ENCODE data around the gene SAMD5. TPM values are rescaled to one million over a fixed set of nuclear protein-coding genes. Genes with fewer than 3 reads are reported as not detected.

Gene SAMD5
- total RNA-seq, 1 experiment from 2014 or later = 0.04 TPM

GRCh38 chr6:147534116-147534860, 25.8 kb downstream of the SAMD5 start:
- no peak for TF ChIP-seq CTCF (conservative IDR thresholded peaks at IDR 0.05)
- H3K56ac ChIP-seq (ENCODE audit: insufficient read length, low read depth, low read length) = no peak overlapping the region

More at GRCh38 chr6:147534116-147534860, 25.8 kb downstream of the SAMD5 start:
- H2BK120ac ChIP-seq (ENCODE audit: low read depth, low read length, poor library complexity, severe bottlenecking) = no peak overlapping the region
- H3K79me2 ChIP-seq (ENCODE audit: insufficient read depth, low read length) = no peaks in the 10 kb centered on the region
- H2AK5ac ChIP-seq (ENCODE audit: insufficient read length, low read length) = no peak overlapping the region
- no peak overlapping the region for H3K14ac ChIP-seq (ENCODE audit: insufficient read depth, low read length)
- H2BK5ac ChIP-seq (ENCODE audit: insufficient read length, low read length) = no peak overlapping the region
- Mint-ChIP-seq H3K4me3 (no peak overlapping the region), H3K9me3 (no peaks in the 10 kb centered on the region; a peak in 1 of 5 replicates), H3K27me3 (ENCODE audit: low read depth) (no peaks in the 10 kb centered on the region), H3K36me3 (ENCODE audit: insufficient read depth in 1 of 3, low read depth in 3 of 3) (no peaks in the 10 kb centered on the region), H3K27ac (peak overlapping the region in 1 of 3 experiments; percentile 57; a peak in 2 of 7 replicates), H3K4me1 (peaks cover 10 to 11% of the 10 kb centered on the region in 2 experiments; a peak in 3 of 4 replicates)
- H3K4me1 ChIP-seq (ENCODE audit: insufficient read depth, low read length) = no peaks in the 10 kb centered on the region
- H2BK15ac ChIP-seq (ENCODE audit: low read depth, low read length) = no peak overlapping the region
- no CpG with 5 or more reads among the region's 13 CpGs for WGBS (ENCODE audit: extremely low coverage, insufficient read length, low lambda C conversion rate)
- no peaks in the 10 kb centered on the region for H3K27me3 ChIP-seq (ENCODE audit: insufficient read depth, low read length)
- no peak overlapping the region for H2BK20ac ChIP-seq (ENCODE audit: low read depth, low read length, poor library complexity, severe bottlenecking)
- H3T11ph ChIP-seq (ENCODE audit: low read length) = no peak overlapping the region
- no peaks in the 10 kb centered on the region for H3K23me2 ChIP-seq (ENCODE audit: insufficient read length, low read depth, low read length, poor library complexity, severe bottlenecking)
- no peak overlapping the region for H3K18ac ChIP-seq (ENCODE audit: insufficient read length, low read depth, low read length)
- H3K9ac ChIP-seq (ENCODE audit: extremely low read depth, insufficient read length, low read length) = no peak overlapping the region
- no peak overlapping the region for H4K5ac ChIP-seq (ENCODE audit: insufficient read length, low read depth, low read length)
- no peak overlapping the region for H3K4me2 ChIP-seq (ENCODE audit: insufficient read depth, insufficient read length, low read length)
- H4K20me1 ChIP-seq (ENCODE audit: control insufficient read depth, insufficient read depth, insufficient read length) = no peaks in the 10 kb centered on the region
- H3K4ac ChIP-seq (ENCODE audit: low read depth, low read length) = no peak overlapping the region
- H3K23ac ChIP-seq (ENCODE audit: insufficient read length, low read depth, low read length) = no peak overlapping the region
- no peak overlapping the region for H4K91ac ChIP-seq (ENCODE audit: insufficient read length, low read depth, low read length)
- no peaks in the 10 kb centered on the region for H3K79me1 ChIP-seq (ENCODE audit: insufficient read depth, low read depth, low read length, poor library complexity, severe bottlenecking)
- no peak overlapping the region for H3K27ac ChIP-seq (ENCODE audit: insufficient read length, low read depth, low read length)
- no peak overlapping the region for H2BK12ac ChIP-seq (ENCODE audit: insufficient read length, low read depth, low read length)
- H2AFZ ChIP-seq (ENCODE audit: low read length) = no peak overlapping the region
- no peaks in the 10 kb centered on the region for H3K9me3 ChIP-seq (ENCODE audit: control insufficient read depth, low read depth, low read length)
- H4K8ac ChIP-seq (replicated peaks; ENCODE audit: insufficient read length, low read depth, low read length) = no peak overlapping the region
- no peak for DNase-seq
